Astrocyte (in vitro differentiated cells and primary cell): ENCODE measurements around the gene PRF1. TPM values are rescaled to one million over a fixed set of nuclear protein-coding genes. Genes with fewer than 3 reads are reported as not detected.

Experiments used
- DNase-seq: peaks from one replicate; pipeline ENCODE4 v3.0.0-alpha.2; 2010; ENCODE audit warnings: low read depth
- FAIRE-seq: peaks from 2 replicates; lab custom pipeline; 2011; peaks lifted over from hg19 to GRCh38; lab: Jason Lieb, UNC
- H2AFZ ChIP-seq: 2 replicates; pipeline ENCODE4 v1.6.0; 2012; ENCODE audit warnings: low read depth, low read length, inconsistent platforms
- H3K27ac ChIP-seq: 2 replicates; pipeline ENCODE4 v1.5.1; 2011; ENCODE audit warnings: low read depth, low read length, inconsistent platforms
- H3K27me3 ChIP-seq: 2 replicates; pipeline ENCODE4 v1.6.0; 2011; ENCODE audit warnings: low read length, inconsistent platforms; ENCODE audit not compliant: insufficient read depth
- H3K36me3 ChIP-seq: 2 replicates; pipeline ENCODE4 v1.5.1; 2011; ENCODE audit warnings: low read length, inconsistent platforms; ENCODE audit not compliant: insufficient read depth
- H3K4me1 ChIP-seq: 2 replicates; pipeline ENCODE4 v1.5.1; 2011; ENCODE audit warnings: low read length, inconsistent platforms; ENCODE audit not compliant: insufficient read depth
- H3K4me2 ChIP-seq: 2 replicates; pipeline ENCODE4 v1.6.0; 2012; ENCODE audit warnings: low read length, inconsistent platforms
- H3K4me3 ChIP-seq: 2 replicates; pipeline ENCODE4 v1.5.1; 2011; ENCODE audit warnings: low read depth, mild to moderate bottlenecking, low read length, inconsistent platforms; ENCODE audit not compliant: insufficient read depth
- H3K79me2 ChIP-seq: 2 replicates; pipeline ENCODE4 v1.6.0; 2012; ENCODE audit warnings: mild to moderate bottlenecking, low read length, inconsistent platforms; ENCODE audit not compliant: insufficient read depth
- H3K9ac ChIP-seq: 2 replicates; pipeline ENCODE4 v1.6.0; 2012; ENCODE audit warnings: mild to moderate bottlenecking, low read length, inconsistent platforms
- H3K9me3 ChIP-seq: 2 replicates; pipeline ENCODE4 v1.5.1; 2012; ENCODE audit warnings: low read depth, mild to moderate bottlenecking, low read length, inconsistent platforms; ENCODE audit not compliant: insufficient read depth
- H4K20me1 ChIP-seq: 2 replicates; pipeline ENCODE4 v1.6.0; 2012; ENCODE audit warnings: low read length, inconsistent platforms; ENCODE audit not compliant: insufficient read depth
- H3K27ac Mint-ChIP-seq: one replicate; pipeline ENCODE4 v1.8.0; 2021; ENCODE audit warnings: mild to moderate bottlenecking, mixed read lengths; ENCODE audit not compliant: unreplicated experiment
- H3K27me3 Mint-ChIP-seq: one replicate; pipeline ENCODE4 v1.8.0; 2021; ENCODE audit warnings: low read depth, mixed read lengths; ENCODE audit not compliant: unreplicated experiment
- H3K36me3 Mint-ChIP-seq: one replicate; pipeline ENCODE4 v1.8.0; 2021; ENCODE audit warnings: low read depth, mixed read lengths; ENCODE audit not compliant: unreplicated experiment
- H3K4me1 Mint-ChIP-seq: one replicate; pipeline ENCODE4 v1.8.0; 2021; ENCODE audit warnings: low read depth, mixed read lengths; ENCODE audit not compliant: unreplicated experiment
- H3K4me3 Mint-ChIP-seq: one replicate; pipeline ENCODE4 v1.8.0; 2021; ENCODE audit warnings: mild to moderate bottlenecking, moderate library complexity, mixed read lengths; ENCODE audit not compliant: unreplicated experiment
- H3K9me3 Mint-ChIP-seq: one replicate; pipeline ENCODE4 v1.8.0; 2021; ENCODE audit warnings: mild to moderate bottlenecking, mixed read lengths; ENCODE audit not compliant: unreplicated experiment
- EZH2 ChIP-seq: IDR thresholded peaks from 2 replicates; pipeline ENCODE4 v1.6.1; 2012; ENCODE audit warnings: mild to moderate bottlenecking, low read length, inconsistent platforms; ENCODE audit not compliant: insufficient read depth
- total RNA-seq: library from RNA; stranded (reverse); gene quantifications from 2 replicates; pipeline ENCODE4 v1.2.1, GENCODE V29; 2021
- TF ChIP-seq, protein P1 (sequence below): IDR thresholded peaks from 2 replicates; pipeline ENCODE4 v1.5.1; 2011; ENCODE audit warnings: low read depth, mild to moderate bottlenecking, inconsistent platforms, low read length, moderate library complexity; ENCODE audit not compliant: insufficient read depth

The PRF1 gene
- total RNA-seq, 1 donor from 2014 or later: 0.16 TPM

DNA sequence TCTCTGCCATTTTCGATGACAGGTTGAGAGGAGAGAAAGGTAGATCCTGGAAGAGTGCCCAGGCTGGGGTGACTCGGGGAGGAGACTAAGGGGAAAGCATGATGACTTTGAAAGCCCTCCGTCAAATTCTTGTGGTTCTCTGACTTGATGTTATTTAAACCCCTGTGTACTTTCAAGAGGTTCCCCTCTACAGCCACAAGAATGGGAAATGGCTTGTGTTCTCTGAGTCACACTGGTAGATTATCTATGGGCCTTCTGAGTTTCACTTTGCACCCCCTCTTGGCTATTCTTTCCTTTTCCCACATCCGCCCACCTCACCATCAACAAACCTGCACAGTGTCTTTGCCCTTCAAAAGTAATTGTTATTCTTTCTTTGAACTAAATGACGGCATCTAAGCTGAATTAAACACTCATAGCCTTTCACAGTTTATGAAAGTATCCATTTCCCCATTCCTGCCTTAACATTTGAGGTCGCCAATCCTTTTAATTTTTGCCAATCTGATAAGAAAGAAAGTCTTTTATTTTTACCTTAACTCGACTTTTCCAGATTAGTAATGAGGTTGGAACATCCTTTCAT, 24.1 kb downstream of the PRF1 start:
- H3K9ac ChIP-seq: peak overlapping the region; percentile 42
- TF ChIP-seq, protein P1, sequence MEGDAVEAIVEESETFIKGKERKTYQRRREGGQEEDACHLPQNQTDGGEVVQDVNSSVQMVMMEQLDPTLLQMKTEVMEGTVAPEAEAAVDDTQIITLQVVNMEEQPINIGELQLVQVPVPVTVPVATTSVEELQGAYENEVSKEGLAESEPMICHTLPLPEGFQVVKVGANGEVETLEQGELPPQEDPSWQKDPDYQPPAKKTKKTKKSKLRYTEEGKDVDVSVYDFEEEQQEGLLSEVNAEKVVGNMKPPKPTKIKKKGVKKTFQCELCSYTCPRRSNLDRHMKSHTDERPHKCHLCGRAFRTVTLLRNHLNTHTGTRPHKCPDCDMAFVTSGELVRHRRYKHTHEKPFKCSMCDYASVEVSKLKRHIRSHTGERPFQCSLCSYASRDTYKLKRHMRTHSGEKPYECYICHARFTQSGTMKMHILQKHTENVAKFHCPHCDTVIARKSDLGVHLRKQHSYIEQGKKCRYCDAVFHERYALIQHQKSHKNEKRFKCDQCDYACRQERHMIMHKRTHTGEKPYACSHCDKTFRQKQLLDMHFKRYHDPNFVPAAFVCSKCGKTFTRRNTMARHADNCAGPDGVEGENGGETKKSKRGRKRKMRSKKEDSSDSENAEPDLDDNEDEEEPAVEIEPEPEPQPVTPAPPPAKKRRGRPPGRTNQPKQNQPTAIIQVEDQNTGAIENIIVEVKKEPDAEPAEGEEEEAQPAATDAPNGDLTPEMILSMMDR: no peak
- no peak for TF ChIP-seq EZH2
- H3K9me3 Mint-ChIP-seq: no peaks in the 10 kb centered on the region
- peaks cover 2% of the 10 kb centered on the region for H3K27me3 ChIP-seq
- H3K36me3 ChIP-seq: no peaks in the 10 kb centered on the region
- no peaks in the 10 kb centered on the region for H3K36me3 Mint-ChIP-seq
- peak overlapping the region; percentile 72 for H3K27ac ChIP-seq
- H3K4me1 ChIP-seq: peaks cover 33% of the 10 kb centered on the region
- peak; percentile 99 for DNase-seq
- H2AFZ ChIP-seq: no peak overlapping the region
- H3K9me3 ChIP-seq: no peaks in the 10 kb centered on the region
- peaks cover 37% of the 10 kb centered on the region for H3K4me1 Mint-ChIP-seq
- peak overlapping the region; percentile 70 for H3K4me2 ChIP-seq
- peak overlapping the region; percentile 89 for H3K27ac Mint-ChIP-seq
- H3K27me3 Mint-ChIP-seq: peaks cover 10% of the 10 kb centered on the region
- H4K20me1 ChIP-seq: no peaks in the 10 kb centered on the region
- no peak overlapping the region for H3K4me3 Mint-ChIP-seq
- FAIRE-seq: no peak
- no peak overlapping the region for H3K4me3 ChIP-seq
- H3K79me2 ChIP-seq: no peaks in the 10 kb centered on the region

DNA sequence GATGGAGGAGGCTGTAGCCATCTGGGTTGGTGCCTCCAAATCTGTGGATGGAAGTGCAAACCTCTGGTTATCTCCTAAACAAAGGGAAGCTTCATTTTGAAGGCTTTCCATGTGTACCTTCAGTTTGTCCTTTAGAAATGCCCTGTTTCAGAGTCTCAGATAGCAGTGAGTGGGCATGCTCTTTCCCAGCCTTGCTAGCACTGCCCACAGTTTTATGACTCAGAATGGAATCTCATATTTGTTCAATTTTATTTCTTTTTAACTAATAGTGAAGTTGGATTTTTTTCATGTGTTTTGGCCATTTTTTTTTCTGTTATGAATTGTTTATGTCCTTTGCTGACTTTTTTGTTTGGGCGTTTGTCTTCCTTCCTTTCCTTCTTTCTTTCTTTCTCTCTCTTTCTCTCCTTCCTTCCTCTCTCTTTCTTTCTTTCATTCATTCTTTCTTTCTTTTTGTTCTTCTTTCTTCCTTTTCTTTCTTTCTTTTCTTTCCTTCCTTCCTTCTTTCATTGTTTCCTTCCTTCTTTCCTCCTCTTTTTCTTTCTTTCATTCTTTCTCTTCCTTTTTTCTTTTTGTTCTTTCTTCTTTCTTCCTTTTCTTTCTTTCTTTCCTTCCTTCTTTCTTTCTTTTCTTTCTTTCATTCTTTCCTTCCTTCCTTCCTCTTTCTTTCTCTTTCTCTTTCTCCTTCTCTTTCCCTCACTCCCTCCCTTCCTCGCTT, 25.6 kb downstream of the PRF1 start:
- Histone ChIP-seq H3K4me2 (peak overlapping the region; percentile 50), H2AFZ (no peak overlapping the region), H3K27ac (peak overlapping the region; percentile 57), H3K9ac (peak overlapping the region; percentile 36), H3K4me1 (peaks cover 33% of the 10 kb centered on the region), H4K20me1 (no peaks in the 10 kb centered on the region), H3K36me3 (no peaks in the 10 kb centered on the region), H3K4me3 (no peak overlapping the region), H3K79me2 (no peaks in the 10 kb centered on the region), H3K27me3 (no peaks in the 10 kb centered on the region), H3K9me3 (no peaks in the 10 kb centered on the region)
- Mint-ChIP-seq H3K4me3 (no peak overlapping the region), H3K9me3 (no peaks in the 10 kb centered on the region), H3K36me3 (no peaks in the 10 kb centered on the region), H3K27me3 (peaks cover 13% of the 10 kb centered on the region), H3K27ac (no peak overlapping the region), H3K4me1 (peaks cover 33% of the 10 kb centered on the region)
- no peak for TF ChIP-seq EZH2
- TF ChIP-seq, protein P1: no peak
- FAIRE-seq (no peak), DNase-seq (peak; percentile 41)
